Right renal cortex interstitium (tissue), 3 donors: Measurements from ENCODE around the gene XDH. TPM values are rescaled to one million over a fixed set of nuclear protein-coding genes. Genes with fewer than 3 reads are reported as not detected.

Source experiments
- DNase-seq, 3 donors: peaks; one replicate each; pipeline ENCODE4 v3.0.0-alpha.2; 2013; ENCODE audit warnings: low read depth in 3 of 3, low spot score in 2 of 3
- polyA plus RNA-seq, 3 donors: library from polyadenylated mRNA; unstranded; fragments of 120-200 nt; gene quantifications; one replicate each; pipeline ENCODE4 v1.2.1, GENCODE V29; 2013; ENCODE audit not compliant: insufficient read length in 3 of 3

The XDH gene
- polyA plus RNA-seq, 3 donors: 0.03 to 0.14 (median 0.06) TPM

GRCh38 chr2:31366733-31367132, 47.8 kb downstream of the XDH start:
- DNase-seq: no peak

DNA sequence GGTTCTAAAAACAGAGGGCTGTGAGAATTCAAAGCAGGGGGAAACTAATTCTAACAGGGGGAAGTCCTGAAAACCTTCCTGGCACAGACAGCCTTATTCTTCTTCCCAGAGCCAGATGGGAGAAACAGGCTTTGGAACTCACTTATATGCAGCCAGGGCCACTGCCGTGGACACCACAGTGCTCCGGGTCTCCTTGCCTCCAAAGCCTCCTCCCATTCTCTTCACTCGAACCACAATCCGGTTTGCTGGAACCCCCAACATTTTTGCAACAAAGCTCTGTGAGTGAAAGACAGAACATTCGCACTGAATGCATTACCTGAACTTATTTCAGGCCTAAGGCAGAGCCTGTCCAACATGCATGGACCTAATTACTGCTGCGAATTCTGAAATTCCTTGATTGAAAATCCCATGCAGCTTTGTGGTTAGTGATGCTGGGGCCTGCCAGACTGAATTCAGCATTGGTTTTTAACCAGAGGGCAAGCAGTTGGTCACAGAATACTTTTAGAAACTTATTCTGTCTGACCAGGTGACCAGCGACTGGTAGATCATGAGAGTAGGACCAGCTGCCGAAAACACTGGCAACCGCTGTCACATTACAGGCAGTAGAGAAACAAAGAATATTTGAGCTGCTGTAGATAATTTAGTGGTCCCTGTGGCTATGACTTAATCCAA, 48.6 kb downstream of the XDH start:
- DNase-seq: no peak

- DNase-seq: no peak
Observed at GRCh38 chr2:31365348-31365747, 49.2 kb downstream of the XDH start.

- no peak for DNase-seq
Observed at GRCh38 chr2:31363956-31364750, 50.4 kb downstream of the XDH start.

GRCh38 chr2:31362581-31362980, 52.0 kb downstream of the XDH start:
- DNase-seq: no peak

DNA sequence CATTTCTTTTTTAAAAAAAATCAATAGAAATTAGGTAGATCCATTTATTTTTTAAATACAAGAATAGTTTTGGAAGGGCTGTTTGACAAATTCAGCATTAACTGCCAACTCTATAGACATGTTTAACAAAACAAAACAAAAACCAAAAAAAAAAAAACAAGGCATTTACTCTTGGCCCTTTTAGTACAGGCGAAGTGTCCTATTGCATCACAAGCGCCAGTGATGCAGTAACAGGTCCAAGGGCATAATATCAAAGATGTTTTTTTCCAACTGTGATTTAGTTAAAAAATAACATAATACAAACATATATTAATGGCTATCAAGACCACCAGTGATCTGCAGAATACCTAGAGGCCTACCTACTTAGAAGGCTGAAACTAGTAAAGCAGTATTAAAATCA, 55.3 kb downstream of the XDH start:
- DNase-seq: no peak

DNA sequence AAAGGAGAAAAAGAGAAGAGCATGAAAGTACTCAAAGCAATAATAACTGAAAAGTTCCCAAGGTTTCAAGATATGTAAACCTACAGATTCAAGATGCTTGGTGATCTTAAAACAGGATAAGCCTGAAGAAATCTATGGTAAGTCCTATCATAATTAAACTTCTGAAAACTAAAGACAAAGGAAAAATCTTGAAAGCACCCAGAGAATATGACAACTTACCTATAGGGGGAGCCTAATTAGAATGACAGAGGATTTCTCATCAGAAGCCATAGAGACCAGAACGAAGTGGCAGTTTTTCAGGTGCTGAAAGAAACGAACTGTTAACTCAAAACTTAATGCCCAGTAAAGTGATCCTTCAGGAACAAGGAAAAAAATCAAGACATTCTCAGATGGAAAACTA, 59.7 kb downstream of the XDH start:
- no peak for DNase-seq

DNA sequence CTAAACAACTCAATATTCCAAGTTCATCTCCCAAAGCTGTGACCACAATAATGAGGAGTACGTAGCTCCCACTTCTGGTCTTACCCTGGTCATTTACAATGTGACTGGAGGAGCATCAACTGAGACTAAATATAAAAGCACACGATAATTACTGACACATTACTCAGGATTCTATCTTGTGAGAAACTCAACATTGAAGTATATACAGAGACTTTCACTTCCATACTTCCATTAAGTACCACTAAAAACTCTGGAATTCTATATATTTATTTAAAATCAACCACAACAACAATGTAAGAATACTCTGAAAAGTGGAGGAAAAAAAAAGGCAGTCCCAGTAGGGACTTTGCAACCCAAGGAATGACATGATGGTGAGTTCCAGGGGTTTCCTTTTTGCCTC, 61.4 kb downstream of the XDH start:
- DNase-seq: no peak

DNA sequence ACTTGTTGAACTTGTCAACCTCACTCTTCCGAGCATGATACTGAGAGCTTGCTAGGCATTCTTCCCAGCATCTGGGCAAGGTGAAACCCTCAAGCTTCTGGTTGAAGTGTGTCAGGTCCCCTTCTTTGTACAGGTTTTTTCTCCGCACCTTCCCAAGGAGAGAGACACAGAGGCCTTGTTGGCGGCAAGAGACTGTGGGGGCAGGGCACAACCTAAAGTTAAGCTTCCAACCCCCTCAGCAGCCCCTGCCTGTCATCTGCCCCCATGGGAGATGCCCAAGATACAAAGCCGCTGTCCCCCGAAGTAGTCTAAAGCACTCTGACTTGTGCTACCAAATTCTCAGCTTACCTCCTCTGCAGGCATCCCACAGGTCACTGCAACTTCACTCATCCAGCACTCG, 64.9 kb downstream of the XDH start:
- DNase-seq: no peak

GRCh38 chr2:31349160-31349559, 65.4 kb downstream of the XDH start:
- no peak for DNase-seq

DNA sequence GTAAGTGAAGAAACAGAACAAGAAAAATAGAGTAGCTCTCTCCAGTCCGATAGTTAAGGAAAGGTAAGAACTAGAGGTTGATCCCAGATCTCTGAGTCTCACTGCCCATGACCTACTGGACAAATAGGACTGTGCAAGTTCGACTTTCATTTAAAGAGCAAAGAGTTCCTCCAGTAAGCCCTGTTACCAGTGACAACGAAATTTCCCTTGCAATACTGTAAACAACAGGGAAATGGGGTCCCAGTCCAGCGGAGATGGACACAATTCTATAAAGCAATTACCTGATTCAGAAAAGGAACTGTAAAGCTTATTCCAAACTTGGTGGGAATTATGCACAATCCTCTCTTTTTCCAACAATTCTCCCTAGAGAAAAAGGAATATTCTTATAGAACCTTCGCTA, 65.9 kb downstream of the XDH start:
- no peak for DNase-seq

GRCh38 chr2:31347750-31348149, 66.8 kb downstream of the XDH start:
- no peak for DNase-seq

DNA sequence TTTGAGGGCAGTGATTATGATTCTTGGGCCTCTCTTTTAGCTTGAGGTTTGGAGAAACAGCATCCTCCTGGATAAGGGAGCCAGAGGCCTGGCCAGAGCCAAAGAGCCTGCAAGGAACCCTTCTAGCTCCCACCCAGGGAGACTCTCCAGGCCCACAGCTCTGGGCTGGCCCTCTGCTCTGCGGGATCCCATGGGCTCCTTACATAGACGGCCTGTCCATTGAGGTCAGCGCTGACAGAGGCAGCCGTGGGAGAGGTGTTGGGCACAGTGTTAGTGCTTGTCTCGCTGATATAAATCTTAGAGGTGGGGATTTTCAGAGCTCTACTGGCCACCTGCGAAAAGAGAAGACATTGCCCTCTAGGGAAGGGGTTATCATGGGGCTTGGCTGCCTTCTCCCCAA, 67.2 kb downstream of the XDH start:
- DNase-seq: no peak

DNA sequence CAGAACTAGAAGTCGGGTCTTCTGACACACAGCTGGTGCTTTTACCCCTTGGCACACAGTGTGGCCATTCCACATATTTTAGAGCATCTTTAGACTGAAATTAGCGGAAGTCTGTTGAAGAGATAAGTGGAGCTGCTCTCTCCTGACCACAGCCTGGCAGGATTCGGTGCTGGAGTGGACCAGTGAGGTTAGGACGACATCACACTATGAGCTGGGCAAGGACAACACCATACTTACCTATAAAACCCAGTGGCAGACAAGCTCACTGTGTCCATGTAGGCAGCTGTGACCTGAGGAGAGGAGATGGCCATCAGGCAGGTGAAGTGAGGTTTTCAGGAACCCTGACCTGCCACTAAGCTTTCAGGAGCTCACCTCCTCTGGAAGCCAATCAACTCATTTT, 70.1 kb downstream of the XDH start:
- DNase-seq: no peak

DNA sequence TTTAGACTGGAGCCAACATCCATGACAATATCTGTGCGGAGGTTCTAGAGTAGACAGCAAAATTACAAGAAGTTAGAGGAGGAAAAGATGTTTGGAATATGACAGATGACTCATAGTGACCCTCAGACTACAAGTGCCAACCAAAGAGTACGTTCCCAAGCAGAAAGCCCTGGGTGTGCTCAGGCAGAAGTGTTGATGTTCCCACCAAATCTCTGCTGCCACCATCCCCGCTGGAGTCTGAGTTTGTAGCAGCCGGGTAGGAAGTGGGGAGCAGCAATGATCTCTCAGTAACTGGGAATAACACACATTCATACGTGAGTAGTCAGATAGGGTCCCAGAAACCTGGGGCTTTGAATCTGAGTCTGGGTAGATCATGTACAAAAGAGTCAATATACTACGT, 73.2 kb downstream of the XDH start:
- no peak for DNase-seq

- no peak for DNase-seq
Observed at GRCh38 chr2:31339696-31340095, 74.8 kb downstream of the XDH start.

DNA sequence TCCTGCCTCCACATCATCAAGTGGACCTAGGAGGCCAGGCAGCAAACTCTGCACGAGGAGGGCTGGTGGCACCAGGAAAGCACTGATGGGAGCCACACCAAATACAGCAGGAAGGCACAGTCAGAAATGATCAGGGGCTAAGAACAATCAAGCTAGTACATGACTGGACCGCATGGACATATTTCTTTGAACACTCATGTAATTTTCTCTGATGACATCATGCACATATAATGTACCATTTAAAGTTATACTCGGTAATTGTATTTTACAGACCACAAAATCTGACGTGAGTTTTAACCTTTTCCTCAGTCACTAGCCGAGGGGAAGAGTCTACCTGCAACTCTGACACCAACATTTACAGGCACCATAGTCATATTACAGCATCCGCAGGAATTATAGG, 76.7 kb downstream of the XDH start:
- DNase-seq: no peak

DNA sequence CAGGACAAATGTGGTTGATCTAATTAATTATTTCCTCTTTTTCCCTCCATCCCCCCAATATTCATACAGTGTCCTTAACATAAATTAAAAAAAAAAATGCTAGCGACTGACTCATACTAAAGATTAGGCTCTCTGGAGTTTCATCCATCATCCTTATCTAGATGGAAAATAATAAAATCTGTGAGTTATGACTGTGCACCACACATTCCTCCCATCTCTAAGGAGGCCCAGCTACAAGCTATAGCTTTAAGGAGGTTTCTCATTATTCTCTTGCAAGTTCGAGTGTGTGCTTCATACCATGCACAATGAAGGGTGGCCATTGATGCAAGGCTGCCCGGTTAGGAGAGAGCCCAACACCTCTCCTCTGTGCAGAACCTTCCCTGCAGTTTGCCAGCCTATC, 77.3 kb downstream of the XDH start:
- no peak for DNase-seq

GRCh38 chr2:31335921-31336585, 78.5 kb downstream of the XDH start:
- no peak for DNase-seq

GRCh38 chr2:31334311-31335026, 80.1 kb downstream of the XDH start:
- DNase-seq: no peak

DNA sequence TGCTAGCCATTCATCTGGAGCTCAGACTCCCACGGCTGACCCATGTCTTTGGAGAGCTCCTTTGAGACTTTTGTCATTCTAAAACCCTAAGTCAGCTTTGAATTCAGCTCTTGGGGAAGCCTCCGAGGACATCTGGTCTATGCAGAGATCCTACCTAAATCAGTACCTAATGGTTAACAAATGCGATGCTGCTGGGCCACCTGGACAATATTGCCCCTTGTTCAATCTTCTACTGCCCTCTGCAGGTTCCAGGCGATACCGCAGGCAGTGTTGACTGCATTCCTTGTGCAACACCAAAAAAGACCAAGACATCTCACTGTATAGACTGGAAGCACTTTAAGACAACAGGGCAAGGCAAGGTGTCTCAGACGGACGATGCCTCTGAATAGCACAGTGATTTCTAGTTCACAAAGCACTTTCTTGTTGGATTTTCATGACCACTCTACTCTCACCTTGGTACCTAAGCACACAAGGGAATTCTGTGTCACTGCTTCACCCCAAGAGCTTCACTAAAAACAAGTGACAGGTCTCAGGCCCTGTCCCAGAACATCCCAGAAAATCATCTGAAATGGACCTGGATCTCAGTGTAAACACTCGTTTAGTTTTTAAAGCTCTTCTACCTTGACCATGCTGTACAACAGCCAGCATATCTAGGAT, 80.9 kb downstream of the XDH start:
- peak; percentile 65 to 71 (median 67) for DNase-seq
